Mononuclear cell (primary cell): ENCODE results near the gene CTF1. TPM values are rescaled to one million over a fixed set of nuclear protein-coding genes. Genes with fewer than 3 reads are reported as not detected.
A peak's percentile ranks its signal among the peaks of the same experiment; 100 is the strongest.

Experiments
- H3K27me3 ChIP-seq: 2 replicates; pipeline ENCODE4 v1.6.0; 2011; ENCODE audit warnings: low read length, control low read depth; ENCODE audit not compliant: insufficient read depth
- H3K4me1 ChIP-seq: 2 replicates; pipeline ENCODE4 v1.5.1; 2011; ENCODE audit warnings: mild to moderate bottlenecking, low read length, control low read depth; ENCODE audit not compliant: insufficient read depth
- H3K4me3 ChIP-seq: 2 replicates; pipeline ENCODE4 v1.5.1; 2011; ENCODE audit warnings: mild to moderate bottlenecking, low read length, moderate library complexity
- H3K9me3 ChIP-seq: 2 replicates; pipeline ENCODE4 v1.5.1; 2011; ENCODE audit warnings: low read depth, mild to moderate bottlenecking, control low read depth, low read length
- total RNA-seq: library from RNA; depleted of rRNA; stranded (reverse); fragments of >200 nt; gene quantifications from one replicate; pipeline ENCODE4 v1.2.3, GENCODE V29; 2012

CTF1 gene
- total RNA-seq, 1 donor: 0.21 TPM

GRCh38 chr16:30918614-30919013 lies 22.2 kb downstream of the CTF1 start:
- Histone ChIP-seq H3K27me3 (no peaks in the 10 kb centered on the region), H3K4me3 (no peak overlapping the region), H3K9me3 (no peaks in the 10 kb centered on the region)

GRCh38 chr16:30920891-30921290 lies 24.5 kb downstream of the CTF1 start:
- H3K4me3 ChIP-seq: no peak overlapping the region
- H3K9me3 ChIP-seq: no peaks in the 10 kb centered on the region
- H3K27me3 ChIP-seq: no peaks in the 10 kb centered on the region
- peaks cover 21% of the 10 kb centered on the region for H3K4me1 ChIP-seq

More at GRCh38 chr16:30918614-30919013, 22.2 kb downstream of the CTF1 start:
- peaks cover 11% of the 10 kb centered on the region for H3K4me1 ChIP-seq

- Histone ChIP-seq H3K4me1 (peaks cover 21% of the 10 kb centered on the region), H3K4me3 (peak overlapping the region; percentile 73), H3K9me3 (no peaks in the 10 kb centered on the region), H3K27me3 (no peaks in the 10 kb centered on the region)
Measured at GRCh38 chr16:30921459-30921747, 25.0 kb downstream of the CTF1 start.

- no peaks in the 10 kb centered on the region for H3K9me3 ChIP-seq
- peak overlapping the region; percentile 73 for H3K4me3 ChIP-seq
- no peaks in the 10 kb centered on the region for H3K27me3 ChIP-seq
- H3K4me1 ChIP-seq: peaks cover 21% of the 10 kb centered on the region
Measured at GRCh38 chr16:30921748-30922419, 25.5 kb downstream of the CTF1 start.

- H3K9me3 ChIP-seq: no peaks in the 10 kb centered on the region
- no peaks in the 10 kb centered on the region for H3K27me3 ChIP-seq
- peaks cover 21% of the 10 kb centered on the region for H3K4me1 ChIP-seq
- peak overlapping the region; percentile 73 for H3K4me3 ChIP-seq
Measured at GRCh38 chr16:30922420-30922959, 26.1 kb downstream of the CTF1 start.

GRCh38 chr16:30922960-30923535 lies 26.6 kb downstream of the CTF1 start:
- Histone ChIP-seq H3K27me3 (no peaks in the 10 kb centered on the region), H3K4me1 (peaks cover 21% of the 10 kb centered on the region), H3K9me3 (no peaks in the 10 kb centered on the region), H3K4me3 (peak overlapping the region; percentile 73)

GRCh38 chr16:30923554-30924075 lies 27.2 kb downstream of the CTF1 start, which contains the start of gene FBXL19:
Gene FBXL19 (plus strand): TSS chr16:30923572. CDS start chr16:30925755, 2,183 bp downstream.
- Histone ChIP-seq H3K27me3 (no peaks in the 10 kb centered on the region), H3K9me3 (no peaks in the 10 kb centered on the region), H3K4me1 (peaks cover 21% of the 10 kb centered on the region), H3K4me3 (peak within 1 kb of the TSS; percentile 73)

GRCh38 chr16:30924076-30924912 lies 27.9 kb downstream of the CTF1 start:
- no peak overlapping the region for H3K4me3 ChIP-seq
- no peaks in the 10 kb centered on the region for H3K27me3 ChIP-seq
- H3K9me3 ChIP-seq: no peaks in the 10 kb centered on the region
- peaks cover 21% of the 10 kb centered on the region for H3K4me1 ChIP-seq

GRCh38 chr16:30924913-30925631 lies 28.7 kb downstream of the CTF1 start:
- H3K9me3 ChIP-seq: no peaks in the 10 kb centered on the region
- no peak overlapping the region for H3K4me3 ChIP-seq
- no peaks in the 10 kb centered on the region for H3K27me3 ChIP-seq
- peaks cover 21% of the 10 kb centered on the region for H3K4me1 ChIP-seq

- Histone ChIP-seq H3K9me3 (no peaks in the 10 kb centered on the region), H3K4me1 (peaks cover 21% of the 10 kb centered on the region), H3K4me3 (no peak overlapping the region), H3K27me3 (no peaks in the 10 kb centered on the region)
Measured at GRCh38 chr16:30925632-30925987, 29.2 kb downstream of the CTF1 start.

GRCh38 chr16:30925995-30926811 lies 29.8 kb downstream of the CTF1 start:
- peaks cover 20% of the 10 kb centered on the region for H3K4me1 ChIP-seq
- H3K27me3 ChIP-seq: no peaks in the 10 kb centered on the region
- no peaks in the 10 kb centered on the region for H3K9me3 ChIP-seq
- H3K4me3 ChIP-seq: no peak overlapping the region

- no peak overlapping the region for H3K4me3 ChIP-seq
- peaks cover 11% of the 10 kb centered on the region for H3K4me1 ChIP-seq
- no peaks in the 10 kb centered on the region for H3K9me3 ChIP-seq
- H3K27me3 ChIP-seq: no peaks in the 10 kb centered on the region
Measured at GRCh38 chr16:30926937-30927788, 30.7 kb downstream of the CTF1 start.

- no peak overlapping the region for H3K4me3 ChIP-seq
- no peaks in the 10 kb centered on the region for H3K9me3 ChIP-seq
- H3K4me1 ChIP-seq: peaks cover 10% of the 10 kb centered on the region
- H3K27me3 ChIP-seq: no peaks in the 10 kb centered on the region
Measured at GRCh38 chr16:30927789-30928378, 31.5 kb downstream of the CTF1 start.
